ENCODE results near the gene AEBP2. TPM values are rescaled to one million over a fixed set of nuclear protein-coding genes. Genes with fewer than 3 reads are reported as not detected.
"Not testable (repeated sequence)": the region's sequence is repeated elsewhere in the genome, so short reads cannot be mapped to it uniquely, and the experiment has no call there.

Gene AEBP2
- total RNA-seq, 4 donors from 2014 or later: 9.2 to 22.2 (median 13.2) TPM

GRCh38 chr12:19398376-19399363 lies 40.6 kb upstream of the AEBP2 start:
- Histone ChIP-seq H3K9me3 (no peaks in the 10 kb centered on the region), H3K27ac (no peak overlapping the region), H3K36me3 (no peaks in the 10 kb centered on the region), H3K4me3 (no peak overlapping the region), H3K4me1 (no peaks in the 10 kb centered on the region), H3K27me3 (no peaks in the 10 kb centered on the region)
- DNase-seq (no peak), ATAC-seq (no peak)
- in situ Hi-C loops (cut with MboI; ENCODE audit: low sequenced_read_pairs in 4 of 4): no loop called here
- no peak for TF ChIP-seq POLR2A (IDR thresholded peaks at IDR 0.05)
- TF ChIP-seq CTCF (IDR thresholded peaks at IDR 0.05 in 4 of 5, conservative IDR thresholded peaks at IDR 0.05 in 1 of 5): no peak
- intact Hi-C loops (cut with DNase I; ENCODE audit: low total_unique reads): no loop called here

- H3K4me3 ChIP-seq; H3K36me3 ChIP-seq; in situ Hi-C loops (cut with MboI; ENCODE audit: low sequenced_read_pairs in 4 of 4); ATAC-seq; H3K27ac ChIP-seq; H3K9me3 ChIP-seq; H3K4me1 ChIP-seq; H3K27me3 ChIP-seq; intact Hi-C loops (cut with DNase I; ENCODE audit: low total_unique reads); DNase-seq: not testable (repeated sequence)
These were observed 38.5 kb upstream of the AEBP2 start for GRCh38 chr12:19400649-19401285.

GRCh38 chr12:19402211-19402610 lies 37.1 kb upstream of the AEBP2 start:
- H3K4me1 ChIP-seq: no peaks in the 10 kb centered on the region
- peaks cover 0 to 1% (median 0%) of the 10 kb centered on the region in 3 donors for H3K27me3 ChIP-seq

GRCh38 chr12:19402743-19403431 lies 36.4 kb upstream of the AEBP2 start:
- Histone ChIP-seq H3K27me3 (peaks cover 0 to 2% (median 0%) of the 10 kb centered on the region in 3 donors), H3K36me3 (no peaks in the 10 kb centered on the region), H3K4me1 (no peaks in the 10 kb centered on the region), H3K9me3 (no peaks in the 10 kb centered on the region), H3K4me3 (no peak overlapping the region), H3K27ac (no peak overlapping the region)
- peak; percentile 39 to 55 for ATAC-seq
- in situ Hi-C loops (cut with MboI; ENCODE audit: low sequenced_read_pairs in 4 of 4): no loop called here
- TF ChIP-seq POLR2A (IDR thresholded peaks at IDR 0.05): no peak
- no peak for TF ChIP-seq CTCF (IDR thresholded peaks at IDR 0.05 in 4 of 5, conservative IDR thresholded peaks at IDR 0.05 in 1 of 5)
- intact Hi-C loops (cut with DNase I; ENCODE audit: low total_unique reads): no loop called here
- peak in 1 of 2 donors; percentile 17 for DNase-seq

More at GRCh38 chr12:19402211-19402610, 37.1 kb upstream of the AEBP2 start:
- Histone ChIP-seq H3K27ac (no peak overlapping the region), H3K36me3 (no peaks in the 10 kb centered on the region), H3K9me3 (no peaks in the 10 kb centered on the region), H3K4me3 (no peak overlapping the region)
- no peak for ATAC-seq
- no peak for DNase-seq
- in situ Hi-C loops (cut with MboI; ENCODE audit: low sequenced_read_pairs in 4 of 4): no loop called here
- no peak for TF ChIP-seq POLR2A (IDR thresholded peaks at IDR 0.05)
- no peak for TF ChIP-seq CTCF (IDR thresholded peaks at IDR 0.05 in 4 of 5, conservative IDR thresholded peaks at IDR 0.05 in 1 of 5)
- intact Hi-C loops (cut with DNase I; ENCODE audit: low total_unique reads): no loop called here

All from gastrocnemius medialis (tissue), 4 donors.